ENCODE data around the gene DOCK4.

DOCK4 gene

DNA sequence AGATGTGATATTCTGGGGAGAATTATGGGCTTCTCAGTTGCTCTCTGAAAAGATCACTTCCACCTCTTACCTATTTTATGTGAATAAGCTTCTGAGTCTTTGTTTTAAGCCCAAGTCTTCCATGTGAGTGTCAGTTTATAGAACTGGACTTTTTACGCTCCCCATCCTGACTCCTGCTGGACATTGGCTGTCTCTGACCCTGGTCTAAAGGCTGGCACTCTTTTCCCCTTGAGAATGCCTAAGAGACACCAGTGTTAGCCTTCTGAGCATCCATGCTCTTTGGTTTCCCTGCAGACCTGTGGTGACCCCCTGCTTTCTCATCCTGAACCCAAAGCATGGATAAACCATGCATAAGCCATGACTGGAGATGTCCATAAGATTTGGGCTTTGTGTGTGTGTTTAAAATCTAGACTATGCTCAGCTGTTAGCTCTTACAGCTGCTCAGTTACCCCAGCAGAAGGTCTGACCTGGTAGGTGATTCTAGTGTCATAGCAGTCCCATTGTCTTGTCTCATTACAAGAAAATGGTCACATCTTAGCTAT, 495.3 kb downstream of the DOCK4 start:
- DNase-seq, result no peak

DNA sequence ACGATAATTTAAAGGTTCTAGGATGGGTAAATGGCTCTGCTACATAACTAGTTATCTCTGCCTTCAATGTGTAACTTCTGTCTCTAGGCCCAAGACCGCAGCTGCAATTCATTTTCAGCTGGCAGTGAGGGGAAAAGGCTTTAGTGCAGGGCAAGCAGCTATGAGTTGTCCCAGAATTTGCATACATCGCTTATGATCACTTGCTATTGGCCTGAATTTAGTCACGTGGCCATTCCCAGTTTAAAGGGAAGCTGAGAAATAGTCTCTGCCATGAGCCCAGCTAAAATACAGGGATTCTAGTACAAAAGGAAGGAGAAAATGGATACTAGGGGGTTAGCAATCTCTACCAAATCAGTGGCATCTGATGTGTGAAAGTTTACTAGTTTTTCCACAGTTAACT, 498.1 kb downstream of the DOCK4 start:
- DNase-seq, result no peak

DNA sequence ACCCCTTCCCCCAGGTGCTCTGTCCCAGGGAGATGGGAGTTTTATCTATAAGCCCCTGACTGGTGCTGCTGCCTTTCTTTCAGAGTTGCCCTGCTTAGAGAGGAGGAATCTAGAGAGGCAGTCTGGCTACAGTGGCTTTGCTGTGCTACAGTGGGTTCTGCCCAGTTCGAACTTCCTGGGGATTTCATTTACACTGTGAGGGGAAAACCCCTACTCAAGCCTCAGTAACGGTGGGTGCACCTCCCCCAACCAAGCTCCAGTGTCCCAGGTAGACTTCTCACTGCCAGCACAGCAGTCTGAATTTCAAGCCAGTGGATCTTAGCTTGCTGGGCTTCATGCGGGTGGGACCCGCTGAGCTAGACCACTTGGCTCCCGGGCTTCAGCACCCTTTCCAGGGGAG, 500.4 kb downstream of the DOCK4 start:
- DNase-seq, result no peak

DNA sequence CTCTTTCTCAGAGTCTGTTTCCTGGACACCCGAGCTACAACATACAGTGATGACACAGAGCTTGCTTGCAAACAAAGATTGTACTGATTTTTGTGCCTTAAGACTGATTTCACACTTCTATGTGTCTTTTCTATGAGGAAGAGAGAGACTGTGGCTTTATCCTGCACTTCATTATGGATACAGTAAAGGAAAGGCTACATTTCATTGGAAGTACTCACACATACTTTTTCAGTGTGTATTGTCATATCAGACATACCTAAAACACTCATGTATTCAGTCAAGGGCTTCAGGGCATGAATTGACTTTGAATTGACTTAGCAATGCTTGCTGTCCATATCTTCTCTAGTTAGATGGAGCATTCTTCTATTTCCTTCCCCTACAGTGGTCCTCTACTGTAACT, 508.4 kb downstream of the DOCK4 start:
- no peak for DNase-seq

DNA sequence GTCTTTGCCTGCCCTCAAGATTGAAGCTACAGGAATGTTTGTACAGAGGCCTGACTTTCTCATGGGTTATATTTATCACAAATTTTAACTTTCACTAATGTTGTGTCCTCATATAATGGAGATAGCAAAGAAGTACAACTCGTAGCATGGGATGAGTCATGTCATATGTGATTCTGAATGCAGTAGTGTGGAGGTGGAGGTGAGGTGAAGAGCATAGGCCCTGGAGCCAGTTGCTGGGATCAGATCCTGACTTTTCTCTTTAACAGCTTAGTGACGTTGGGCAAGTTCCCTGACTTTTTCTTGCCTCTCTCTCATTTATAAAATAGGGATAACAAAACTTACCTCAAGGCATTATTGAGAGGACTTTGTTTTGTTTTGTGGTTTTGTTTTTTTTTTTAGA, 511.8 kb downstream of the DOCK4 start:
- DNase-seq, result no peak

DNA sequence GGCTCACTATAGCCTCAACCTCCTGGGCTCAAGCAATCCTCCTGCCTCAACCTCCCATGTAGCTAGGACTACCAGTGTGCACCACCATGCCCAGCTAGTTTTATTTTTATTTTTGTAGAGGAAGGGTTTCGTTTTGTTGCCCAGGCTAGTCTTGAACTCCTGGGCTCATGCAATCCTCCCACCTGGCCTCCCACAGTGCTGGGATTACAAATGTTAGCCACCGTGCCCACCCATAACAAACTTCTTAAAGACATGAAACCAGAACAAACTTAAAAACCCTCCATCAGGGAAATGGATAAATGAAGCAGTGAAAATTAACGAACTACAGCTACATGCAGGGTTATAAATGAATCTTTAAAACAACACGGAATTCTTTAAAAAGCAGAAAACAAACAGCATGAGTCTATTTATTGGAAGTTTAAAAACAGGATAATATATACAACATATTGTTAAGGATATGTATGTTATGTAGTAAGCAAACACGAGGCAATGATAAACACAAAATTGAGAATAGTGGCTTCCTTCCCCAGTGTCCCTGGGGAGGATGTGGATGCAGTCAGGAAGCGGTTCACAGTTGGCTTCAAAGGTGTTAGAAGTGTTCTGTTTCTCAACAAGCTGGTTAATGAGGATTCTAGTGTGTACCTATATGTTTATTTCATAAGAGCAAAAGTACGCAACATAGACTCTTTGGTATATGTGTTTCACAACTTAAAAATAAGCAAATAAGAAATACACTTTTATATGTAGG, 515.7 kb downstream of the DOCK4 start:
- no peak for DNase-seq

DNA sequence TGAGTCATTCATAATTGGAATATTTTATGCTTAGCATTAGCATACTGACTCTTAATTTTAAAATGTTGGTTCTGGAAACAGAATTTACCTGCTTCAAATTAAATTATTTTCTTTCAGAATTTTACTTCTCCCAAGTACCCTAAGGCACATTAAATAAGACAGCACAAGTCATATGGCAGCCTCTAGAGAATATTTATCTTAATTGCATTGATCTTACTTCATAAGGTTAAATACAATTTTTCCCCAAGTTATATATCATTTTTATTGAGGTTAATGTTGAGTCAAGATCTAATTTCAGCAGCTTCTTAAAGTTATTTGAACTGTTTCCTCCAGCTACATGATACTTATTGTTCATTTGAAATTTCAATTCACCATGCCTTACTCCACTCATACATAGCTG, 520.9 kb downstream of the DOCK4 start:
- no peak for DNase-seq

DNA sequence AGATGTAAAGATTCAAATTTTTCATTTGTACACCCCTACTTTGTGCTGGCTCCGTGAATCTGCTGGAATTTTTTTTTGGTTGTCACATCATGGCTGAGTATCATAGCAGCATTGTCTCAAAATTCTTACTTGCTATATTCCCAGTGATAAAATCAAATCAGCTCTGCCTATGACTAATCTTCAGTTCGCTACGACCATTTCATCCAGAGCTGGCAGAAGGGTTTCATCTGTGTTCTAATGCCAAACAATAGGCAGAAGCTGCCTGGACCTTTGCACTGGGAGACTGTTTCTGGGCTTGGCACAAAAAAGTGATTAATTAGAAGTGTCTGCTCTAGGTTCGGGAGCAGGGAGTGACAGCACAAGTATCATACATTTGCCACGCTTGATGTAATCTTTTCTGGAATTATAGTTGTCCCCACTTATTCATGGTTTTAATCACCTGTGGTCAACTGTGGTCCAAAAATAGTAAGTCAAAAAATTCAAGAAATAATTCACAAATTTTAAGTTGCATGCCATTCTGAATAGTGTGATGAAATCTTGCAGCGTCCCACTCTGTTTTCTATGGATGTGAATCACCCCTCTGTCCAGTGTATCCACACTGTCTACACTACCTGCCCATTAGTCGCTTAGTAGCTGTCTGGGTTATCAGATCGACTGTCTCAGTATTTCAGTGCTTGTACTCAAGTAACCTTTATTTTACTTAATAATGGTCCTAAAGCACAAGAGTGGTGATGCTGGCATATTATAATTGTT, 523.4 kb downstream of the DOCK4 start:
- no peak for DNase-seq

DNA sequence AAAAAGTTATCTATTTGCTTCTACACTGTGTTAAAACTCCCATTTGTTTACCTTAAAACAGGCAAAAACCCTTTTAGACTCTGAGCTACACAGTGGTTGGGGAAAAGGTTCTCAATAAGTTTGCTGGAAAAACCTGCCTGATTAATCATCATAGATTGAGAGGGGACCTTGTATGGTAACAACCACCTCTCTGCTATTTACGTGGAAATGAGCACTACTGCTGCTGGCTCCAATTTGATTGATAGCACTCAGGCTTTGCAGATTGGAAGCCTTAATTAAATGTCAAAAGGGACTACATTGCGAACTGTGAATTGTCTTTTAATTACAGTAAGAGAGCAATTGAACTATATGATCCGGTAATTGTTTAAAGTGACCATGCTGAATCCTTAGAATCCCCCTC, 525.0 kb downstream of the DOCK4 start:
- DNase-seq, result no peak

DNA sequence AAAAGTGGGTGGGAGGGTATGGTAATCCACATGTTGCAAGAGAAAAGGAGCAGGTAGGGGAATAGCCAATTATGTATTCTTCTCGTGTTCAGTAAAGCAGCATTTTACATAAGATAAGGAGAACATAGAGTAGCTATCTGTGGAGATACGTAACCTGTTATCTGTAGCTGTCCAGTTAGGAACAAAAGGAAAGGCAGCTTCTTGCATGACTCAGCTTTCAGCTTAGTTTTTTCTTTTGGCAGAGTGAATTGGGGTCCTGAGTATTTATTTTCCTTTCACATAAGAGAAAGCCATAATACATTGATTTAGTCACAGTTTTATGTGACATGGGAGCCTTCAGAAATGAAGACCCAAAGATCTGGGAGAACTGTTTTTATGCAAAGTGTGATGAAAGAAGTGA, 527.2 kb downstream of the DOCK4 start:
- DNase-seq, result no peak

DNA sequence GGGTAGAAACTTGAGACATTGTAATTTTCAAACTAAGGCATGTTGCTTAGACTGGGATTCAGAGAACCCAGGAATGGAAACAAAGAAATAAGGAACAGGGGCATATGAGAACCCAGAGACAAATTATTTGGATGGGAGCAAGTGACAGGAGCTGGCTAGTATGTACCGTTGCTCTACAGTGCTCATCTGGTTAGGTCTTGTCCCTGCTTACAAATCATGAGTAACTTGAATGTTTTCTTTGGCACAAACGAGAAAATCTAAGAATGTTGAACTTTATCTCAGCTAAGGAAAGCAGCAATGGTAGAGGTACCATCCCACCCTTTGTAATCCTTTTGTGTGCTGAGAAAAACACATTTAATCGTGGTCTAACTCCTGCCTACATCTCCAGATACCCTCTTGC, 527.9 kb downstream of the DOCK4 start:
- no peak for DNase-seq

DNA sequence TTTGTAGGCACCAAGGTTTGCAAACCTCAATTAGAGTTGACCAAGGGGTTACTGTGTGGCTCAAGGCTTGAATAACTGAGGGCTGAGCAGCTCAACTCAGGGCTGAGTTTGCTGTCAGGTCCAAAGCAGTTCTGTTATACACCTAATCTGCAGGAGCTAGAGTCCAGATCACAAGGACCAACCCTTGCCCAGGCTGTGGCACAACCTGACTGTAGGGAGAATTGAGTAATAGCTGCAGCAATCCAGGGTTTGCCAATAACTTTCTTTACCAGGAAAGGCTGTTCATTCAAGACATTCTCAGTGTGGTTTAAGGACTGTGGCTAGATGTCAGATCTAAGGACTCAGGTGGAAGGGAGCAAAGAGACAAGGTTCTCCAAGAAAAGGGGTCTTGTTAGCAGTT, 528.4 kb downstream of the DOCK4 start:
- no peak for DNase-seq

DNA sequence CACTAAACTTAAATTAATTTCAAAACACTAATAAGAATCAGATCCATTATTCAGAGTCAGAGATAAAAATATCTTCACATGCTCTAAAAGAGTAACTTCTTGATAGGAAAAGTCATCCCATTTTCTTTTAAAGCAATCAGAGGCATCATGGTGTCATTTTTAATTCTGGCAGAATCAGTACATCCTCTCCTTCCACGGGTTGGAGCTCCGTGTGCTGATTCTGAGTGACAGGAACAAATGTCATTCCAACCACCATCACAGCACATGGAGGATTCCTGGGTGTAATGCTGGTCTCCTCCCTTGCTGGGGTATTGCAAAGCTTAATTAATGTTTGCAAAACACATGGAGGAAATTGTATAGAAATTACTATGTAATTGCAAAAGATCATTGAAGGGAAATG, 529.4 kb downstream of the DOCK4 start:
- no peak for DNase-seq
